ENCODE measurements around the gene ABCG1.

ABCG1 gene

DNA sequence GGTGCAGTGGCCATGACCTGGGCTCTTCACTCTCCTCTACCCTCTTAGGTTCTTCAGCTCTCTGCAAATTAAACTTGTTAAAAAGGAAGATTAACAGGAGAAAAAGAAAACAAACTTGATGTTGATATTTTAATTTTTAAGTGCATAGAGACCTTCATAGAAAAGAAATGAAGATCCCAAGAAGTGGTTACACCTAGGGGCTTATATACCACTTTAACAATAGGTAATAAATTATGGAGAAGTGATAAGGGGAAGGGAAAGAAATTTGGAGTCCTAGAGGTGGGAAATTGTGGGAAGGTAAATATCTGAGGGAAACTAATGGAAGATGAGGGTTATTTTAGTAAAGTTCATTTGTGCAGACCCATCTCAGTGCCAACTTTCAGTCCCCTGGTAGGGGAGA is 112.7 kb downstream of the ABCG1 start:
- no peak for ATAC-seq
- no peak for TF ChIP-seq GLIS3 (CRISPR knock-in tag; IDR thresholded peaks at IDR 0.05)
- TF ChIP-seq OSR1 (CRISPR knock-in tag; IDR thresholded peaks at IDR 0.05), result no peak
- TF ChIP-seq ZFP30 (CRISPR knock-in tag; IDR thresholded peaks at IDR 0.05), result no peak
- no peak for TF ChIP-seq ZNF70 (CRISPR knock-in tag; IDR thresholded peaks at IDR 0.05)

DNA sequence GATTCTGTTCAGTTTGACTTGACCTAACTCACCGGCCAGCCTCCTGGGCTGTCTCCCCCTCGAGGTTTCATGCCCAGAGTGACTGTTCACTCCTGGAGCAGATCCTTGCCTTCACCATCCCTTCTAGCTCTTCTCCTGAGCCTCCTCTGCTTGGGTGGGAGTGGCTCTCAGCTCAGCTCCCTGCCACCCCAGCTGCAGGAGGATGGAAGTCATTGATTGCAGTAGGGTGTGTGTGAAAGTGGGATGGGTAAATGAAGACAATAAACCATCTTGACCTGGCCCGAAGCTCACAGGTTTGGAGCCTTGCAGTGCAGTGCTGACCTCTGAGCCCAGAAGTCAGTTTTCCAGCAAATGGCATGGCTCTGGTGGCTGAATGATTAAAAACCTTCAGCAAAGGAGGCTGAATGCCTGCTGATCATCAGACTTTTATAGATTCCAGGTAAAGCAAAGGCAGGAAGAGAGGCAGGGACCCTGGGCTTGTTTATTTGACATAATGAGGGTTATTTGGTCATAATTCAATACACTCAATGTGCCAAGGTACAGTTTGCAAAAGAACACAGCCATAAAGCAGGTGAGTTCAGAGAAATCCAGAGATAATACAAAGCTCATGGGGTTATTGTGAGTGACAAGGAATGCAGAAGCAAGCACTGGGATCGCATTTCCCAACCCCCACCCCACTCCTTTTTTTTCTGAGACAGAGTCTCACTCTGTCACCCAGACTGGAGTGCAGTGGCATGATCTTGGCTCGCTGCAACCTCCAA is 113.8 kb downstream of the ABCG1 start:
- TF ChIP-seq ZFP3 (CRISPR knock-in tag; IDR thresholded peaks at IDR 0.05) (no peak), CREB5 (CRISPR knock-in tag; IDR thresholded peaks at IDR 0.05; ENCODE audit: low read depth) (no peak), GLIS3 (CRISPR knock-in tag; IDR thresholded peaks at IDR 0.05) (no peak), ZFP30 (CRISPR knock-in tag; IDR thresholded peaks at IDR 0.05) (no peak), PPARA (CRISPR knock-in tag; IDR thresholded peaks at IDR 0.05; ENCODE audit: borderline replicate concordance) (no peak), ZNF8 (CRISPR knock-in tag; IDR thresholded peaks at IDR 0.05) (no peak), PATZ1 (CRISPR knock-in tag; IDR thresholded peaks at IDR 0.05; ENCODE audit: borderline replicate concordance) (no peak), SNAI2 (CRISPR knock-in tag; IDR thresholded peaks at IDR 0.05) (no peak), RARB (CRISPR knock-in tag; IDR thresholded peaks at IDR 0.05) (no peak), ZNF565 (CRISPR knock-in tag; conservative IDR thresholded peaks at IDR 0.05; ENCODE audit: low read depth) (no peak), BACH2 (CRISPR knock-in tag; IDR thresholded peaks at IDR 0.05; ENCODE audit: borderline replicate concordance) (no peak), ISL1 (CRISPR knock-in tag; IDR thresholded peaks at IDR 0.05) (no peak), OSR1 (CRISPR knock-in tag; IDR thresholded peaks at IDR 0.05) (no peak), ZC3H10 (CRISPR knock-in tag; IDR thresholded peaks at IDR 0.05) (no peak), ESRRG (CRISPR knock-in tag; IDR thresholded peaks at IDR 0.05) (no peak), POU6F1 (CRISPR knock-in tag; IDR thresholded peaks at IDR 0.05; ENCODE audit: borderline replicate concordance, low read depth) (no peak), ZNF70 (CRISPR knock-in tag; IDR thresholded peaks at IDR 0.05) (no peak), TCF4 (CRISPR knock-in tag; IDR thresholded peaks at IDR 0.05; ENCODE audit: borderline replicate concordance) (no peak)
- TF ChIP-seq, protein P1, sequence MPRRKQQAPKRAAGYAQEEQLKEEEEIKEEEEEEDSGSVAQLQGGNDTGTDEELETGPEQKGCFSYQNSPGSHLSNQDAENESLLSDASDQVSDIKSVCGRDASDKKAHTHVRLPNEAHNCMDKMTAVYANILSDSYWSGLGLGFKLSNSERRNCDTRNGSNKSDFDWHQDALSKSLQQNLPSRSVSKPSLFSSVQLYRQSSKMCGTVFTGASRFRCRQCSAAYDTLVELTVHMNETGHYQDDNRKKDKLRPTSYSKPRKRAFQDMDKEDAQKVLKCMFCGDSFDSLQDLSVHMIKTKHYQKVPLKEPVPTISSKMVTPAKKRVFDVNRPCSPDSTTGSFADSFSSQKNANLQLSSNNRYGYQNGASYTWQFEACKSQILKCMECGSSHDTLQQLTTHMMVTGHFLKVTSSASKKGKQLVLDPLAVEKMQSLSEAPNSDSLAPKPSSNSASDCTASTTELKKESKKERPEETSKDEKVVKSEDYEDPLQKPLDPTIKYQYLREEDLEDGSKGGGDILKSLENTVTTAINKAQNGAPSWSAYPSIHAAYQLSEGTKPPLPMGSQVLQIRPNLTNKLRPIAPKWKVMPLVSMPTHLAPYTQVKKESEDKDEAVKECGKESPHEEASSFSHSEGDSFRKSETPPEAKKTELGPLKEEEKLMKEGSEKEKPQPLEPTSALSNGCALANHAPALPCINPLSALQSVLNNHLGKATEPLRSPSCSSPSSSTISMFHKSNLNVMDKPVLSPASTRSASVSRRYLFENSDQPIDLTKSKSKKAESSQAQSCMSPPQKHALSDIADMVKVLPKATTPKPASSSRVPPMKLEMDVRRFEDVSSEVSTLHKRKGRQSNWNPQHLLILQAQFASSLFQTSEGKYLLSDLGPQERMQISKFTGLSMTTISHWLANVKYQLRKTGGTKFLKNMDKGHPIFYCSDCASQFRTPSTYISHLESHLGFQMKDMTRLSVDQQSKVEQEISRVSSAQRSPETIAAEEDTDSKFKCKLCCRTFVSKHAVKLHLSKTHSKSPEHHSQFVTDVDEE (CRISPR knock-in tag; IDR thresholded peaks at IDR 0.05), result no peak
- ATAC-seq, result no peak

DNA sequence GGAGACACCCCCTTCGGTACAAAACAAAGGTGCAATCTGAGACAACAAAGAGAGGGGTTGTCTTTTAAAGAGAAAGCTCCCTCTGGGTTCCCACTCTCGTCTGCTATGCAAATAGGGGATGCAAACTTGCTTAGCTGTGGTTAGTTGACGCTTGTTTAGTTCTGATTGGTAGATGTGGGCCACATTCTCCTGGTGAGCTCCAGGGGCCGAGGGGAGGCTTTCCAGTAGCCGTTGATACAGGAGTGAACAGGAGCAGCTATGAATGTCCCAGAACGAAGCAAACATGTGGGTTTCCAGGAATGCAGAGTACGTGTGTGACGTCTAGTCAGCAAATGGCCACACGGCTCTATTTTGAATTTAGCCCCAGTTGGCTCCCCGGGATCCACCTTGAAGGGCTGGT is 117.1 kb downstream of the ABCG1 start:
- ATAC-seq, result no peak
- TF ChIP-seq ZNF70 (CRISPR knock-in tag; IDR thresholded peaks at IDR 0.05), result no peak
- no peak for TF ChIP-seq BACH2 (CRISPR knock-in tag; IDR thresholded peaks at IDR 0.05; ENCODE audit: borderline replicate concordance)
- TF ChIP-seq ZFP30 (CRISPR knock-in tag; IDR thresholded peaks at IDR 0.05), result no peak
- no peak for TF ChIP-seq GLIS3 (CRISPR knock-in tag; IDR thresholded peaks at IDR 0.05)
- TF ChIP-seq ZFP3 (CRISPR knock-in tag; IDR thresholded peaks at IDR 0.05), result no peak
- TF ChIP-seq PPARA (CRISPR knock-in tag; IDR thresholded peaks at IDR 0.05; ENCODE audit: borderline replicate concordance), result no peak
- TF ChIP-seq SNAI2 (CRISPR knock-in tag; IDR thresholded peaks at IDR 0.05), result no peak
- TF ChIP-seq CSDC2 (CRISPR knock-in tag; IDR thresholded peaks at IDR 0.05), result no peak
- TF ChIP-seq RARB (CRISPR knock-in tag; IDR thresholded peaks at IDR 0.05), result no peak
- no peak for TF ChIP-seq ZNF8 (CRISPR knock-in tag; IDR thresholded peaks at IDR 0.05)
- no peak for TF ChIP-seq CREB5 (CRISPR knock-in tag; IDR thresholded peaks at IDR 0.05; ENCODE audit: low read depth)
- no peak for TF ChIP-seq ARNTL (CRISPR knock-in tag; IDR thresholded peaks at IDR 0.05; ENCODE audit: borderline replicate concordance, low read depth)
- TF ChIP-seq ESRRG (CRISPR knock-in tag; IDR thresholded peaks at IDR 0.05), result no peak
- TF ChIP-seq OSR1 (CRISPR knock-in tag; IDR thresholded peaks at IDR 0.05), result no peak
- TF ChIP-seq TCF4 (CRISPR knock-in tag; IDR thresholded peaks at IDR 0.05; ENCODE audit: borderline replicate concordance), result no peak
- no peak for TF ChIP-seq ISL1 (CRISPR knock-in tag; IDR thresholded peaks at IDR 0.05)
- TF ChIP-seq PATZ1 (CRISPR knock-in tag; IDR thresholded peaks at IDR 0.05; ENCODE audit: borderline replicate concordance), result no peak
- TF ChIP-seq ZNF565 (CRISPR knock-in tag; conservative IDR thresholded peaks at IDR 0.05; ENCODE audit: low read depth), result no peak
- TF ChIP-seq, protein P1 (CRISPR knock-in tag; IDR thresholded peaks at IDR 0.05), result no peak

Data from SK-N-SH treated with all-trans-retinoic acid at 6 μM for 48 hours (cell line).